ENCODE data around the gene LTBP1.
A peak's percentile ranks its signal among the peaks of the same experiment; 100 is the strongest.
"Not testable (repeated sequence)": the region's sequence is repeated elsewhere in the genome, so short reads cannot be mapped to it uniquely, and the experiment has no call there.

Gene LTBP1

GRCh38 chr2:33366473-33366872 lies 419.7 kb downstream of the LTBP1 start:
- no peak for DNase-seq

GRCh38 chr2:33368524-33368923 lies 421.8 kb downstream of the LTBP1 start:
- not testable (repeated sequence) for DNase-seq

GRCh38 chr2:33369191-33369590 lies 422.4 kb downstream of the LTBP1 start:
- DNase-seq: no peak

- DNase-seq: peak; percentile 83
These were observed 424.0 kb downstream of the LTBP1 start for GRCh38 chr2:33370636-33371265.

GRCh38 chr2:33371304-33372090 lies 424.7 kb downstream of the LTBP1 start:
- DNase-seq: no peak

- DNase-seq: no peak
These were observed 426.3 kb downstream of the LTBP1 start for GRCh38 chr2:33372940-33373553.

- peak; percentile 92 for DNase-seq
These were observed 427.2 kb downstream of the LTBP1 start for GRCh38 chr2:33373986-33374385.

- DNase-seq: peak; percentile 77
These were observed 428.3 kb downstream of the LTBP1 start for GRCh38 chr2:33375054-33375453.

GRCh38 chr2:33377048-33377447 lies 430.3 kb downstream of the LTBP1 start:
- DNase-seq: peak; percentile 59

GRCh38 chr2:33378556-33379210 lies 431.9 kb downstream of the LTBP1 start:
- no peak for DNase-seq

- no peak for DNase-seq
These were observed 433.4 kb downstream of the LTBP1 start for GRCh38 chr2:33380001-33380609.

GRCh38 chr2:33380719-33381118 lies 434.0 kb downstream of the LTBP1 start:
- DNase-seq: no peak

GRCh38 chr2:33381301-33381858 lies 434.6 kb downstream of the LTBP1 start:
- DNase-seq: no peak

GRCh38 chr2:33383855-33384598 lies 437.3 kb downstream of the LTBP1 start:
- DNase-seq: no peak

GRCh38 chr2:33384599-33384961 lies 437.8 kb downstream of the LTBP1 start:
- no peak for DNase-seq

GRCh38 chr2:33388996-33389395 lies 442.2 kb downstream of the LTBP1 start:
- no peak for DNase-seq

- not testable (repeated sequence) for DNase-seq
These were observed 442.9 kb downstream of the LTBP1 start for GRCh38 chr2:33389695-33390094.

- peak; percentile 37 for DNase-seq
These were observed 444.9 kb downstream of the LTBP1 start for GRCh38 chr2:33391529-33392255.

- DNase-seq: no peak
These were observed 445.6 kb downstream of the LTBP1 start for GRCh38 chr2:33392366-33392765.

GRCh38 chr2:33395034-33395433 lies 448.3 kb downstream of the LTBP1 start:
- DNase-seq: no peak

- DNase-seq: peak; percentile 71
These were observed 449.0 kb downstream of the LTBP1 start for GRCh38 chr2:33395655-33396249.

All from fibroblast of skin of right biceps (primary cell).